GM12878 (cell line): ENCODE results near the gene CLNK. TPM values are rescaled to one million over a fixed set of nuclear protein-coding genes. Genes with fewer than 3 reads are reported as not detected.
A peak's percentile ranks its signal among the peaks of the same experiment; 100 is the strongest.

Experiments
- BCL11A ChIP-seq: IDR thresholded peaks from 2 replicates; pipeline ENCODE4 v1.6.1; 2011; ENCODE audit warnings: low read depth, low read length
- ELK1 ChIP-seq: IDR thresholded peaks from 2 replicates; pipeline ENCODE4 v1.6.1; 2012; ENCODE audit warnings: low read depth, low read length, improper control_type of control experiment
- GATAD2B ChIP-seq: fragments of 450-650 bp; conservative IDR thresholded peaks from 2 replicates; pipeline ENCODE4 v1.6.1; 2017; ENCODE audit warnings: low read depth, mild to moderate bottlenecking, moderate library complexity
- HDAC2 ChIP-seq: fragments of 200-600 bp; sonication (generic); IDR thresholded peaks from 2 replicates; pipeline ENCODE4 v1.6.1; 2017
- IRF5 ChIP-seq: fragments of 450-650 bp; IDR thresholded peaks from 2 replicates; pipeline ENCODE4 v1.6.1; 2017; ENCODE audit warnings: borderline replicate concordance
- NRF1 ChIP-seq: conservative IDR thresholded peaks from 2 replicates; pipeline ENCODE4 v1.6.1; 2011; ENCODE audit warnings: mild to moderate bottlenecking, low read depth, low read length, improper control_type of control experiment
- PML ChIP-seq: IDR thresholded peaks from 2 replicates; pipeline ENCODE4 v1.6.1; 2012; ENCODE audit warnings: low read length, inconsistent platforms
- POLR2AphosphoS5 ChIP-seq: IDR thresholded peaks from 2 replicates; pipeline ENCODE4 v1.6.1; 2011; ENCODE audit warnings: mild to moderate bottlenecking, low read length, inconsistent platforms
- PRDM15 ChIP-seq: fragments of 450-650 bp; formaldehyde crosslinking; IDR thresholded peaks from 2 replicates; pipeline ENCODE4 v1.4.0; 2020; ENCODE audit warnings: mild to moderate bottlenecking, moderate library complexity
- RAD21 ChIP-seq: IDR thresholded peaks from 2 replicates; pipeline ENCODE4 v1.6.1; 2011; ENCODE audit warnings: mild to moderate bottlenecking, low read depth, low read length, moderate library complexity; ENCODE audit not compliant: insufficient read depth
- SPI1 ChIP-seq: IDR thresholded peaks from 2 replicates; pipeline ENCODE4 v1.6.1; 2011; ENCODE audit warnings: low read depth, mild to moderate bottlenecking, low read length, moderate library complexity, borderline replicate concordance; ENCODE audit not compliant: insufficient read depth
- SRF ChIP-seq, 2 experiments: IDR thresholded peaks; 2 replicates each; pipeline ENCODE4 v1.6.1; 2011; ENCODE audit warnings: low read depth in 2 of 2, low read length in 2 of 2, mild to moderate bottlenecking in 1 of 2, moderate library complexity in 1 of 2
- TBL1XR1 ChIP-seq: IDR thresholded peaks from 2 replicates; pipeline ENCODE4 v1.6.1; 2012; ENCODE audit warnings: low read depth, low read length, improper control_type of control experiment
- ZBTB40 ChIP-seq: fragments of 450-650 bp; IDR thresholded peaks from 2 replicates; pipeline ENCODE4 v1.6.1; 2016; ENCODE audit warnings: mild to moderate bottlenecking, moderate library complexity, borderline replicate concordance
- ZNF24 ChIP-seq: fragments of 450-650 bp; IDR thresholded peaks from 2 replicates; pipeline ENCODE4 v1.6.1; 2017; ENCODE audit warnings: antibody characterized with exemption, mild to moderate bottlenecking
- ZNF592 ChIP-seq: fragments of 450-650 bp; IDR thresholded peaks from 2 replicates; pipeline ENCODE4 v1.6.1; 2017; ENCODE audit warnings: mild to moderate bottlenecking, moderate library complexity
- polyA plus RNA-seq, 11 experiments: library from polyadenylated mRNA; depleted of rRNA in 4 of 11; unstranded in 6 of 11; stranded (reverse) in 5 of 11; fragments of >200 nt; fragmentation: Nextera tagmentation in 4 of 11; fragmentation: Illumina TruSeq in 1 of 11; extraction: Ambion mirVana in 4 of 11; extraction: Trizol in 1 of 11; gene quantifications; 1 replicate in 1 of 11; 2 replicates in 10 of 11; pipeline versions ENCODE4 v1.2.1 to v1.2.3, GENCODE V29; 2011 to 2016; ENCODE audit warnings: inconsistent platforms in 2 of 11, missing spikeins in 2 of 11, low read depth in 1 of 11
- total RNA-seq, 4 experiments: library from RNA; depleted of rRNA in 3 of 4; stranded (reverse); fragments of >200 nt in 3 of 4; fragmentation: Illumina TruSeq in 1 of 4; extraction: Trizol in 1 of 4; gene quantifications; 2 replicates each; pipeline versions ENCODE4 v1.2.1 to v1.2.3, GENCODE V29; 2013 to 2021

CLNK gene
- total and polyA plus RNA-seq, 10 of the 15 experiments (the other 5 are each of a cell fraction or from before 2014, with no cell fraction given), result 2.1 to 14.3 (median 2.7) TPM

GRCh38 chr4:10730590-10730989, 46.0 kb upstream of the CLNK start (continued):
- TF ChIP-seq ZNF592 (peak; percentile 84; the same call in 1 of the 2 replicates), PRDM15 (CRISPR knock-in tag) (no peak), RAD21 (0 out of 2 replicates have a peak, but pooled peaks have one; percentile 20), SRF (IDR thresholded peaks at IDR 0.05; ENCODE audit: low read depth in 2 of 2, low read length in 2 of 2) (no peak), PML (peak; percentile 30; the same call in 1 of the 2 replicates), BCL11A (peak; percentile 81), ELK1 (no peak), SPI1 (no peak), POLR2AphosphoS5 (no peak), IRF5 (no peak), TBL1XR1 (peak; percentile 81), ZBTB40 (no peak), NRF1 (no peak), GATAD2B (peak; percentile 66; the same call in 1 of the 2 replicates), HDAC2 (no peak), ZNF24 (peak; percentile 71)
